ENCODE measurements around the gene PRKCA.
"Not testable (repeated sequence)": the region's sequence is repeated elsewhere in the genome, so short reads cannot be mapped to it uniquely, and the experiment has no call there.

Gene PRKCA

DNA sequence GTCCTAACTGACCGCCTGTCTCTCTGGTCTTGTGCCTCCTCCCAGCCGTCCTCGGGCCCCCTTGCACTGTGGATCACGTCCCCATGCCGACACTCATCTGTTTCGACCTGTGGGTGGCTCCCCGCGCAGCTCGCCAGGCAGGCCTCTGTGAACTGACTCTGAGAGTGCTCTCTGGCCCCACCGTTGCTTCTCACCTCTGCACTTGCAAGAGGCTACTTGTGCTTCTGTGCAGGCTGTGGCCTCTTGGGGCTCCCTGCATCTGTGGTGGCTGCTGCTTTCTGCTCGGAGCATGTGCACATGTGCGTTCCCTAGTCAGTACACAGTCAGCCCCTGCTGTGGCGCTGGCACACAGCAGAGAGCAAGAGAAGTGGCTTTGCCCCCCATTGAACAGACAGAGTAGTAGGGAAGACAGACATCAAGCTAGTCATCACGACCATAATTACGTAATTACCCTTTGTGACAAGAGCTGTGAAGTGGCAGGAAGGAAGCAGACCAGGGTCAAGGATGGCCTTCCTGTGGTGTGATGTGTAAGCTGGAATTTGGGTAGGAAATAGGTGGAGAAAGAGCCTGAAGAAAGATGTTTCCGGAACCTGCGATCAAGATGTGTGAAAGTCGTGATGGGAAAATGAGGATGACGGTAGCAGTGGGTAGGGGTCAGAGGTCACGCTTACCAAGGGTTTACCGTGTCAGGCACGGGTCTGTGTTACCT lies 276.5 kb downstream of the PRKCA start:
- DNase-seq (ENCODE audit: low read depth): no peak

DNA sequence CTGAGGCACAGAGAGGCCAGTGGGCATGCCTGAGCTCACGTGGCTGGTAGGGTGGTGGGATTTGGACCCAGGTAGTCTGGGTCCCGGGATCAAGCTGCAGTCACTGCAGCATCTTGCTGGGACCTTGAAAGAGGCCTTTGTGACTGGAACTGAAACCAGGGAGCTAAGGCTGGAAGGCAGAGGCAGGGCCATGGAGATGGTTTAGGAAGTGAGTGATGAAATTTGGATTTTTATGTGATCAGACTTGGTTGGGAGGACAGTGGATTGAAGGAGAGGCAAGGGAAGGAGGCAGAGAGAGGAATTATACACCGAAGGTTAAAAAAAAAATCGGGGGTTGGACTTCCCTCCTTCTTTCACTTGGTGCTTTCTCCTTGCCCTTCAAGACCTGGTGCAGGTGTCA lies 277.1 kb downstream of the PRKCA start:
- DNase-seq (ENCODE audit: low read depth): no peak

DNA sequence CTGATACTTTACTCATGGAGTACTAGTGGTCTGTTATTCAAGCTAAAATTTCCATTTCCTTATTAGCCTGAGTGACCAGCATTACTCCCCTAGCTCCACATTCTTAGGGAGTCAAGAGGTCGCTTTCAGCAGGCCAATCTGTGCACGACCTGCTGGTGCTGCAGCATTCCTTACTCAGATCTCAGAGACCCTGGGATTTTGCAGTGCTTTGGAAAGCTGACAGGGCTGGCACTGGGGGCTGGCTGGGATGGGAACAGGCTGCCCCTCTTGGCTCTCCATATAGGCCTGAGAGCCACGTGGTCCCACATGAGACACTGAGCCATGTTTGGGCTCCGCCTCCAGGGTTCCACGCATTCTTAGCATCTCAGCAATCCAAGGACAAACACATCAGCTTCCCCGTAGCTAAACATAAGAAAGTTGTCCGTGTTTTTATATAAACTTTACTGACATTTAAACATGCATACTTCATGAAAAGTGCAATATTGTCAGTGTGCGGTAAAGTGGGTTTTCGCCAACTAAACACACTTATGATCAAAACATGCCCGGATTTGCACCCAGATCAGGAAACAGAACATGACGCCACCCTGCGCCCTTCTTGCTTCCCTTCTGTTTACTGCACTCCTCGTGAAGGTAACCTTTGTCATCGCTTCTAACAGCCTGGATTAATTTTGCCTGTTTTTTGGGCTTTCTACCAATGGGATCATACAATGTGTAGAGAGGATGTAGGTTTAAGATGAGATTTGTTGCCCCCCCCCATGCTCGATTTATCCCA lies 278.0 kb downstream of the PRKCA start:
- no peak for DNase-seq (ENCODE audit: low read depth)

DNA sequence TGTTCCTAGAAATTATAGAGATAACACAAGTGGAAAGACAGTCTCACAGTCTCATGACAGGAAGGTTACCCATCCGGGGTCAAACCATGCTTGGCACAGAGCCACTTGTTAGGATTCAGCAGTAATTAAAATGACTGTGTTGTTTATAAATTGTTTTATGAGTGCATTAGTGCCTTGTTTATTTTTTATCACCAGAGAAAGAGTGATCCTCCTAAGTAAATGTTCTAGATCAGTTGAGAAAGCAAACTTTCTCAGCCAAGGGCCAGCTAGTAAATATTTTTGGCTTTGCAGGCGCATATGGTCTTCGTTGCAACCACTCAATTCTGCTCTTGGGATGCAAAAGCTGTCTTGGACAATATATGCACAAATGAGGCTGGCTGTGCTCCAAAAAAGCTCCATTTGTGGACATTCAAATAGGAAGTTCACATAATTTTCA lies 278.6 kb downstream of the PRKCA start:
- no peak for DNase-seq (ENCODE audit: low read depth)

DNA sequence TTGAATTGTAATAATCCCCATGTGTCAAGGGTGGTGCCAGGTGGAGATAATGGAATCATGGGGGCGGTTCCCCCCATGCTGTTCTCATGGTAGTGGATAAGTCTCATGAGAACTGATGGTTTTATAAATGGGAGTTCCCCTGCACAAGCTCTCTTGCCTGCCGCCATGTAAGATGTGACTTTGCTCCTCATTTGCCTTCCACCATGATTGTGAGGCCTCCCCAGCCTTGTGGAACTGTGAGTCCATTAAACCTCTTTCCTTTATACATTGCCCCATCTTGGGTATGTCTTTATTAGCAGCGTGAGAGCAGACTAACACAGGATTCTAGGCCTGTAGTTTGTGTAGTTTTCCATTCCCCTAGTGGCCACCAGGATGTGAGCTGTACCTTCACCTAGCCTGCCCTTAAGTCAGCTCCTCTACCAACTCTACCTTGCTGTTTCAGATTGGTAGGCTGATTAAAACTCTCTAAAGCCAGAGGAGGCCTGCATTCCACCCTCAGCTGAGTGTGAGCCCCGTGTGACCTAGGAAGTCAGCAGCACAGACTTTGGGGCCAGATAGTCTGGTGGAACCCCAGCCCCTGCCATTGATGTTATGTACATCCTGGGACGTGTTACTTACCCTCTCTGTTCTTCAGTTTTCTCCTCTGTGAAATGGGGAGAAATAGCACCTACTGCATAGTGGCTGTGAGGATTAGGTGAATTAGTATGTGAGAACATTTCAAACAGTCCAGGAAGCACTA lies 280.1 kb downstream of the PRKCA start:
- no peak for DNase-seq (ENCODE audit: low read depth)

DNA sequence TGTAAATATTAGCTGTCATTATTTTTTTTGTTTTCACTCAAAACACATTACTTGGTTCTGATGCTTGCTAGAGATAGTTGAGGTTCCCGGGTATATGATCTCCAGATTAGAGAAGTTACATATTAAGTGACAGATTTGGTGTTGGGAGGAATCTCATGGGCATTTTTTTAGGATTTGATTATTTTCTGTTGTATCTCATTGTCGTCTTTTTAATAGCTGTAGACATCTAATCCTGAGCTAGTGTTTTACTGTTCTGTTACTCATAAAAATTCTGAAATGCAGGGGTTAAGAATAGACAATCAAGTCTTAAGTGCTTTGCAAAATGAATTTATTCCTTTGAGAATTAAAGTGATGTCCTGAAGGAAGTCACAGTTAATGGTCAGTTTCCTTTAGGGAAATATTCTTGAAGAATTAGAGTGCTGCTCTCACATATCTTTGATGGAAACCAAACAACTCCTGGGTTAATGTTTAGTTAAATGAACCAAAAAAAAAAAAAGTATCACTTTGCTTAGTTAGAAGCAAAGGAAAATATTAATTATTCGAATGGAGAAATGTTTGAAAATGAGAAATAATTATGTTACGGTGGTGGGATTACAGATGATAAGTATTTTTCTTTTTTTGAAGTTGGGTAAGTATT lies 280.8 kb downstream of the PRKCA start:
- DNase-seq (ENCODE audit: low read depth): no peak

DNA sequence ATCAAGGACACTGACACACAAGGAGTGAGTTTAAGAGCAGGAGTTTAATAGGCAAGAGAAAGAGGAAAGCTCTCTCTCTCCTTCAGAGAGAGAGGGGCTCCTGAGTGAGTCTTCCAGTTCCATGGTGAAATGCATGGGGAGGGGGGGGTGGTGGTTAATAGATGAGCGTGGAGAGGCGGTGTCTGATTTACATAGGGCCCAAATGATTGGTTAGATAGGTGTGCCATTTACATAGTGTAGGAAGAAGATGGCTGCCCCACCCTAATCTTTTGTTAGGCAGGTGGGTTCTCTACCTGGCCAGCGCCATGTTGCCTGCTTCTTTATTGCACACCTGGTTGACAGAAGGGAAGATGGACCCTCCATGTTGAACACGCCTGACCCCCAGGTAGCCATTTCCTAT lies 282.5 kb downstream of the PRKCA start:
- DNase-seq (ENCODE audit: low read depth): no peak

DNA sequence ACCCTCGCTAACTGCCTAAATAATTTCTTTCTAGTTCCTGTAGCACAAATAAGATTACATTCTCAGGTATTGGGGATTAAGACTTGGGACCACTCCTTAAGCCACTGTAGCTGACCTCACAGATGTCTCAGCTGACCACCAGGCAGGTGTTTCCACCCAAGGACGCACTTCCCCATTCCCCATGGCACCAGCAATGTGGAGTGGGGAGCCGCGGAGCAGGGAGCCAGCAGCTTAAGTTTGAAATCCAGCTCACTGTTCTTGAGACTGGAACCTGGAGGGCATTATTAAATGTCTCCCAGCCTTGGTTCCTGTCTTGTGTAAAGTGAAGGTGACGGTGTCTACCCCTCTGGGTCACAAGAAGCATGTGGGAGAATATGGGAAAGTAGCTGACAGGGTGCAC lies 283.1 kb downstream of the PRKCA start:
- no peak for DNase-seq (ENCODE audit: low read depth)

DNA sequence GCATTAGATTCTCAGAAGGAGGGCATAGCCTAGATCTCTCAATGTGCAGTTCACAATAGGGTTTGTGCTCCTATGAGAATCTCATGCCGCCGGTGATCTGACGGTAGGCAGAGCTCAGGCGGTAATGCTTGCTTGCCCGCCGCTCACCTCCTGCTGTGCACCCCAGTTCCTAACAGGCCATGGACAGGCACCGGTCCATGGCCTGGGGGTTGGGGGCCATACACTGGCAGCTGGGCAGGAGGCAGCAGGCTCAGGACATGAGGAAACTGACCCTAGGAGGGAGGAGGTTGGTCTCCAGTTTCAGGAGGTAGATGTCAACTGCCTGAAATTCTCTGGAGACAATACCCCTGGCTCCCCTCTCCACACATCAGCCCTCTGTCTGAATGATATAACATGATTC lies 287.5 kb downstream of the PRKCA start:
- no peak for DNase-seq (ENCODE audit: low read depth)

DNA sequence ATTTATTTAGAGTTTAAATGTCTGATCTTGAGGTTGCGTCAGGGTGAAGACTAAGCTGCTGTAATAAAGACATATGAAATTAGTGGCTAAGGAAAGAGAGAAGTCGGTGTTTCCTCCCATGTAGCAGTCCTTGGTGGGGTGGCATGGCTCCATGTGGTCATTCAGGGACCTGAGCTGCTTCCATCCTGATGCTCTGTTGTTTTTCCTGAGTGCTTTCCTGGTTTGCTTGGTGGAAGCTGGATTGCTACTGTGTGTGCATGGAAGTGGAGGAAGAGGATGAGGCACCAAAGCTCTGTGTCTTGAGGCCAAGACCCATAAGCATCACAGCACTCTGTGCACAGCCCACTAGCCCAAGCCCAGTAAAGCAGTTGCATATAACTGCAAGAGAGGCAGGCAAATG lies 290.7 kb downstream of the PRKCA start:
- no peak for DNase-seq (ENCODE audit: low read depth)

DNA sequence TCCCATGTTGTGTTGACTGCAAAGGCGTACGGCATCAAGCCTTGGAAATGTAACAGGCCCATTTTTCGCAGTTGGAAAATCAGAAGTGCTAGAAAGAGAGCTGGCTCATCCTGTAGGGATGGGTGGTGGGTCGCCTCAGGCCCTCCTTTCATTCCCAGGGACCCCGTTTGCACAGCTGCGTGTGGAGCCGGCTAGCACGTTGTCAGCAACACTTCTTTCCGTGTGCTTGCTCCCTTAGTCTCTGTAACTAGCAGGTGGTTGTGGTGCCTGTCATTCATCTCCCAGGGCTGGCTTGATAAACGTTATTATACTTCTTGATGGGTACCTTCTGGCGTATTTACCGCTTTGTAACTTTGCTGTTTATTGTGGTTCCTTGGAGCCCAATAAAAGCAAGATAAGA lies 293.5 kb downstream of the PRKCA start:
- no peak for DNase-seq (ENCODE audit: low read depth)

DNA sequence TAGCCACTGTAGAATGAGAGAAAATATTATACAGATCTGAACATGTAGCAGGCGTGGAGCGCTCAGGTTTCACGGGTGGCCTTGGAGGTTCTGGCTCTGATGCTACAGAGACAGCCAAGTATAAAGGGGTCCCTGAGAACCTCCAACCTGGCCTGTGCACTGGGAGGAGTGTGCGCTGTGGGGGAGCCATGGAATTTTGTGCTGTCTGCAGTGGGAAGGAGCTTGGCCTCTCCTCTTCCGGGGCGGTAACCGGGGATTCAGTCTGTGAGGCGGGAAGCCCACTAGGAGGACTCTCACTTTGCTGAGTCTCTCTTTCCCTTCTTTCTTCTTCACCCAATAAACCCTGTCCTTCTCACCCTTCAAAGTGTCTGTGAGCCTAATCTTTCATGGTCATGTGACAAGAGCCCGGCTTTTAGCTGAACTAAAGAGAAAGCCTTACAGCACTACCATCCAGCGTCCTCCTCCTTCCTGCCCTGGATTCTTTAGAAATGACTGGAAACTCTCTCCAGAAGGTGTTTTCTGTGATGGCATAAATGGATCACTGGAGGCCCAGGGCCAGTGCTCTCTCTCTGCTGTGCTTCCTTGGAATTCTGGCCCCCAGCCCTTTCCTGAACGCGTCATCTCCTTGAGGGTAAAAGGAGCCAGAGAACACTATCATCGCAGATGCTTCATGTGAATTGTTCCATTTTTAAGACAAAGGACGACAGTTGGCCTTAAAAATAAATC lies 300.4 kb downstream of the PRKCA start:
- DNase-seq (ENCODE audit: low read depth): no peak

DNA sequence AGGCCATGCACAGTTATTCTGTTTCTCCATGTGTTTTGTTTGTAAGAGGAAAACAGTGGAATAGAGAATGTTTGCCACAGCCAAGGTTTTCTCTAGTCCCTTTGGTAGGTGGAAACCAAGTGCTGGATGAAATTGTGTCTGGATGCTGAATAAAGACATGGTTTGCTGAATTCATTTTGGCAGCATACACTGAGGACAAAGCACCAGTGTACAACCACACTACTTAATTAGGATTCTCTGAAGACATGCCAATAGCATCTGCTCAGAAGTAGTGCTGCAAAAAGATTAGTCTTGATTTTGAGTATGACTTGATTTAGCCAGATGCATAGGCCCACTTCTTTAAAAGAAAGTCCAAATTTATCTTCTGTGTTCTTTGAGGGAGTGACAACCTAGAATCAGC lies 302.0 kb downstream of the PRKCA start:
- DNase-seq (ENCODE audit: low read depth): no peak

DNA sequence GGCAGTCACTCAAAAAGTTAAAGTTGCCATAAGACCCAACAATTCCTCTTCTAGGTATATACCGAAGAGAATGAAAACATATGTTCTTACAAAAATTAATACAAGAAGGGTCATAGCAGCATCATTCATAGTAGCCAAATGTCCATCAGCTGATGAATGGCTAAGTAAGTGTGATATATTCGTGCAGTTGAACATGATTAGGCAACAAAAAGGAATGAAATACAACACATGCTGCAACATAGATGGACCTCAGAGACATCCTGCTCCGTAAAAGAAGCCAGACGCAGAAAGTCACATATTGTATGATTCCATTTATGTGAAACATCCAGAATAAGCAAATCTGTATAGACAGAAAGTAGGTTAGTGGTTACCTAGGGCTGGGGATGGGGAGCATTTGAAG lies 303.1 kb downstream of the PRKCA start:
- no peak for DNase-seq (ENCODE audit: low read depth)

DNA sequence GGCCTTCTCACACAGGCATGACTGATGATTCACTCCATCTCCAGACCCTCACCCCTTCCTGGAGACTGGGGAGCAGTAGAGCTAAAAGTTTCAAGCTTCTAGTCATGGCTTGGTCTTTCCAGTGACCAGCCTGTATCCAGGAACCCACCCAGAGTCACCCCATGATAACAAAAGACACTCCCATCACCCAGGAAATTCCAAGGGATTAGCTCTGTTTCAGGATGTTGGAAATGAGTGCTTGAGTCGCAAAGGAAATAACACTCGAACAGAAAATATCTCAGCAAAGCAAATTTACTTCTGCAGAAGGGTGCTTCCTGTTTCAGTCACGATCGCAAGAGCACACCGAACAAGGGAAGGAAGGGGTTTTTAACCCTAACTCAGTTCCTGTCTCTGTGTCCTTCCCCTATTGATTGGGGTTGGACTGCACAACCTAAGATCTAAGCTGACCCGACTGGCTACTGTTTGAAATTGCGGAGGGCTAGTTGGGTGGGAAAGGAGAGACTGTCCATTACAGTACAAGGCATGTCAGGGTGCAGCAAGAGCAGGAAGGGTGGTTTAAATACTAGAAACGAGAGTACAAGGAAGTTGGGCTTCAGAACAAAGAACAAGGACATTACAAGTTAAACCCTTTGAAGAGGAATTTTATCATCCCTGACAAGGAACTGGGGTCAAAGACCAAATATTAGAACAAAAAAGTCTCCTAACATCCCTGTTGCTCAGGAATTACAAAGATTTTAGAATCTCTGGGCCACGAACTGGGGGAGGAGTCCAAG lies 308.1 kb downstream of the PRKCA start:
- DNase-seq (ENCODE audit: low read depth): no peak

DNA sequence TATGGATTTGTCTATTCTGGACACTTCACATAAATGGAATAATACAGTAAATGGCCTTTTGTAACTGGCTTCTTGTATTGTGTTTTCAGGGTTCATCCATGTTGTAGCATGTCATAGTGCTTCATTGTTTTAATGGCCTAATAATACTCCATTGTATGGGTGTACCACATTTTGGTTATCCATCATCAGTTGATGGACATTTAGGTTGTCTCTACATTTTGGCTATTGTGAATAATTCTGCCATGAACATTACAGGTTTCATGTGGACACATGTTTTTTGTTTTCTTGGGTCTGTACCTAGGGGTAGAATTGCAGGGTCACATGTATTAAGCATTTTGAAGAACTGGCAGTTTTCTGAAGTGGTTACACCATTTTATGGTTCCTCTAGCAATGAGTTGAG lies 309.0 kb downstream of the PRKCA start:
- no peak for DNase-seq (ENCODE audit: low read depth)

DNA sequence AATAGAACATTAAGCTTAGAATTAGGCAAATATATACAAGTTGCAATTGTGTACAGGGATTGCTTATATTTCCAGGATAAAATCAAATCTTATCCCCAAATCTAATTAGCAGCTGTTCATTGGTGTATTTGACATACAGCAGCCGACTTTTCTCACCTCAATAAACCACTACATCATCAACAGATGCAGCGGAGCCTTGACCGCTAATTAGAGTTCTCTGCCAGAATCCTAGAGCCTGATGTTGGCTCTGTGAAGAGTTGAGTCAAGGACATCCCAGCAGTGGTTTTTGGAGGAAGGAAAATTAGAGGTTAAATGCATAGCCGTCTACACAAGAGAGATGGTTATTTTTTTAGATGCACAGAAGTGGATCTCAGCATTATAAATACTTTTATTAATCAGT lies 310.6 kb downstream of the PRKCA start:
- no peak for DNase-seq (ENCODE audit: low read depth)

DNA sequence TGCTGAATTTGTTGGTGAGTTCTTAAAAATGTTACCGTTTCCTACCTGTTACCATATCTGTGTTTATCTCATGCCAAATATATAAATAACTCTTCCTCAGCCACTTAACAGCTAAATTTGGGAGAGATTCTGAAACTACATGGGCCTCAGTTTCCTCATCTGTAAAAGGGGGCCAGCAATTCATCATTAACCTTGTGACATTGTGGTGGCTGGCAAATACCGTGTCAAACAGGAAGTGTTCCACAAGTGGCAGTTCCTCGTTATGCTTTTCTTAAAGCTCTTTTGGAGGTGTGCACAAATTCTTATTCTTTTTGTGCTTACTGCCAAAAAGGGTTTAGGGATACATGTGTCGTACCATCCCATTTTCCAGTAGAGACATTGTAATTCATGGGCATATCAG lies 312.1 kb downstream of the PRKCA start:
- no peak for DNase-seq (ENCODE audit: low read depth)

DNA sequence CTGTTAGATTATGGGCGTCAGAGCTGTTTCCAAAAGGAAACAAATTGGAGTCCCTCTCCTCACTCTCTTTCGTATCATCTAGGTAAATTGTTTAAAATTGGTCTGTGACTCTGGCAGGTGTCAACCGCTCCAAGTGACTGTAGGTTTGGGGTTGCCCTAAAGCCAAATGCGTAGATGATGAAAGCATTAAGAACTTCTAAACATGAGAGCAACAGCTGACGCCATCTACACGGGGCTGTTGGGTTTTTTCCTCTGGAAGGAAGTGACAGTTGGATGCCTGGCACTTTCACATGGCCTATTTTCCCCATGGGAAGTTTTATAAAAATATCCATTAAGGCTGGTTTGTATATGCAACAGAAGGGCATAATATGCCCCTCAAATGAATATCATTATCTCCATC lies 316.8 kb downstream of the PRKCA start:
- DNase-seq (ENCODE audit: low read depth): no peak

DNA sequence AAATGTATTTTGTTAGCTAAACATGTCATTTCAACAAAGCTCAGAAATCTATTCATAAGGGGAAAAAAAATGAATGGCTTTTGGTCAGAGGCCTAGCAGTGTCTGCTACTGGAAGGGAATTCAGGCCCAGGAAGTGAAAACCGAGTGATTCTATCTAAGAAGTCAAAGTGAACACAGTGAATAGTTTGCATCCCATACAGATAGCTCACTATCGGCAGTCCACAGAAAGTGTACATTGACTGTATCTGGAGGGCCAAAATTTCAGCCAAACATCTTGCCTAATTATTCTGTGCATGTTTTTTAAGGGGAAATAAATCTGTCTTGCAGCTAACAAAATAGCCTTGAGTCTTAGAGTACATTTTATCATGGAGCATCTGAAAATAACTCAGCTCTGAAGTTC lies 318.1 kb downstream of the PRKCA start:
- no peak for DNase-seq (ENCODE audit: low read depth)

DNA sequence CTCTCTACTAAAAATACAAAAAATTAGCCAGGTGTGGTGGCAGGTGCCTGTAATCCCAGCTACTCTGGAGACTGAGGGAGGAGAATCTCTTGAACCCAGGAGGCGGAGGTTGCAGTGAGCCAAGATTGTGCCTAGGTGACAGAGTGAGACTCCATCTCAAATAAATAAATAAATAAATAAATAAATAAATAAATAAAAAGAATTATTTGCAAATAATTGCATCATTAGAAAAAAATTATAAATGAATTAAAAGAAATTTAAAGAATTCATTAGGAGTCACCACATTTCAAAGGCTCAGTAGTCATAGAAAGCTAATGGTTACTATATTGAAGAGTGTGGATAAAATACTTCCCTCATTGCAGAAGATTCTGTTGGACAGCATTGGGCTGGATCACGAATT lies 322.2 kb downstream of the PRKCA start:
- DNase-seq (ENCODE audit: low read depth): not testable (repeated sequence)
